Measurements from ENCODE around the gene ZFYVE1.
"Not testable (repeated sequence)": the region's sequence is repeated elsewhere in the genome, so short reads cannot be mapped to it uniquely, and the experiment has no call there.

Gene ZFYVE1

GRCh38 chr14:72957213-72957612 is 69.7 kb downstream of the ZFYVE1 start:
- DNase-seq (ENCODE audit: low spot score), result no peak

- DNase-seq (ENCODE audit: low spot score), result not testable (repeated sequence)
These were observed 70.2 kb downstream of the ZFYVE1 start for GRCh38 chr14:72956741-72957140.

- DNase-seq (ENCODE audit: low spot score), result no peak
These were observed 74.7 kb downstream of the ZFYVE1 start for GRCh38 chr14:72952171-72952570.

GRCh38 chr14:72948481-72949138 is 78.3 kb downstream of the ZFYVE1 start:
- peak; percentile 63 for DNase-seq (ENCODE audit: low spot score)

GRCh38 chr14:72947366-72948160 is 79.3 kb downstream of the ZFYVE1 start:
- peak; percentile 64 for DNase-seq (ENCODE audit: low spot score)

GRCh38 chr14:72946491-72946890 is 80.4 kb downstream of the ZFYVE1 start:
- DNase-seq (ENCODE audit: low spot score), result no peak

GRCh38 chr14:72945356-72946027 is 81.4 kb downstream of the ZFYVE1 start:
- no peak for DNase-seq (ENCODE audit: low spot score)

- DNase-seq (ENCODE audit: low spot score), result no peak
These were observed 83.0 kb downstream of the ZFYVE1 start for GRCh38 chr14:72943876-72944430.

- DNase-seq (ENCODE audit: low spot score), result no peak
These were observed 84.0 kb downstream of the ZFYVE1 start for GRCh38 chr14:72942934-72943333.

- no peak for DNase-seq (ENCODE audit: low spot score)
These were observed 85.5 kb downstream of the ZFYVE1 start for GRCh38 chr14:72941286-72941985.

GRCh38 chr14:72939630-72940029 is 87.3 kb downstream of the ZFYVE1 start:
- DNase-seq (ENCODE audit: low spot score), result no peak

GRCh38 chr14:72932893-72933292 is 94.0 kb downstream of the ZFYVE1 start:
- DNase-seq (ENCODE audit: low spot score), result no peak

- no peak for DNase-seq (ENCODE audit: low spot score)
These were observed 97.4 kb downstream of the ZFYVE1 start for GRCh38 chr14:72929316-72930080.

GRCh38 chr14:72928872-72929271 is 98.0 kb downstream of the ZFYVE1 start:
- no peak for DNase-seq (ENCODE audit: low spot score)

GRCh38 chr14:72926292-72927028 is 100.4 kb downstream of the ZFYVE1 start, which contains the start of gene DCAF4:
TSS of gene DCAF4 (plus strand) at chr14:72926464. CDS start at chr14:72937979, 11,515 bp downstream.
- peak; percentile 99 for DNase-seq (ENCODE audit: low spot score)

- DNase-seq (ENCODE audit: low spot score), result no peak
These were observed 101.1 kb downstream of the ZFYVE1 start for GRCh38 chr14:72925815-72926291.

- DNase-seq (ENCODE audit: low spot score), result no peak
These were observed 101.6 kb downstream of the ZFYVE1 start for GRCh38 chr14:72925171-72925759.

GRCh38 chr14:72924337-72924736 is 102.6 kb downstream of the ZFYVE1 start:
- peak; percentile 63 for DNase-seq (ENCODE audit: low spot score)

- DNase-seq (ENCODE audit: low spot score), result no peak
These were observed 105.5 kb downstream of the ZFYVE1 start for GRCh38 chr14:72921396-72921795.

GRCh38 chr14:72920008-72920407 is 106.9 kb downstream of the ZFYVE1 start:
- DNase-seq (ENCODE audit: low spot score), result no peak

Data from kidney tubule cell (primary cell).